GM19328 (cell line): ENCODE data around the gene RBFA.
"Not testable (repeated sequence)": the region's sequence is repeated elsewhere in the genome, so short reads cannot be mapped to it uniquely, and the experiment has no call there.

Source experiments
- ATAC-seq: cut with Tn5 transposase; IDR thresholded peaks from one replicate; pipeline ENCODE4 v1.9.1; 2021; ENCODE audit warnings: mild to moderate bottlenecking, moderate library complexity; ENCODE audit not compliant: unreplicated experiment

RBFA gene

GRCh38 chr18:80027719-80028118, 6.5 kb upstream of the RBFA start:
- ATAC-seq = not testable (repeated sequence)

- no peak for ATAC-seq
These were observed 4.5 kb upstream of the RBFA start for GRCh38 chr18:80029690-80030089.

DNA sequence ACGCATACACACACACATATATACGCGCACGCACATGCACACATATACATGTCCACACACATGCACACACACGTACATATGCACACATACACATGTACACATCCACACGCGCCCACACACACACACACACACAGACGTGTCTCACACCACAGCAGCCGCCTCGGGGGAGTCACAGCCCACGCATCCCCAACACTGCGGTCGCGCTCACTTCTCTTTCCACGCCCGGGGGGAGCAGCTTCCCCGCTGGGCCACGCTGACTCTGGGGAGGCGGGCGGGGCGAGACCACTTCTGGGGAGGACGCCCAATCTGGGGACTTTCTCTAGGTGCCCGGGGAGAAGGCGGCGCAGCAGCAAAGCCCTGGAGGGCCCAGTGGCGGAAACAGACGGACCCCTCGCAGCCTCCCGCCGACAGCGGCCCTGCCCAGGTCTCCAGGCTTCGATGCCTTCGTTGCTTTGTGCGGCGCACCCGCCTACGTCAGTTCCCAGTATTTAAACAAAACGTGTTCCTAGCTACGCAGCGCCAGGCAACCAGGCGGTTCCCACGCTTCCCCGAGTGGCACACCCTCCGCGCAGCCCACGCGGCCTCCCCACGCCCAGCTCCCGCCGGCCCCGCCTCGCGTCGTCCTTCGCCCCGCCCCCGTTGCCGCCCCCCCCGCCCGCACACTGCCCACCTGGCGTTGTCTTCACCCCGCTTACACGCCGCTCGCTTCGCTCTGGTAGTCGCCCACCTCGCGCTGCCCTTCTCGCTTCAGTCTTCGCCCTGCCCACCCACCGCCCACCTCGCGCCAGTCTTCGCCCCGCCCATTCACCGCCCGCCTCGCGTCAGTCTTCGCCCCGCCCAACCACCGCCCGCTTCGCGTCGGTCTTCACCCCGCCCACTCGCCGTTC, 810 bp upstream of the RBFA start:
- no peak for ATAC-seq

DNA sequence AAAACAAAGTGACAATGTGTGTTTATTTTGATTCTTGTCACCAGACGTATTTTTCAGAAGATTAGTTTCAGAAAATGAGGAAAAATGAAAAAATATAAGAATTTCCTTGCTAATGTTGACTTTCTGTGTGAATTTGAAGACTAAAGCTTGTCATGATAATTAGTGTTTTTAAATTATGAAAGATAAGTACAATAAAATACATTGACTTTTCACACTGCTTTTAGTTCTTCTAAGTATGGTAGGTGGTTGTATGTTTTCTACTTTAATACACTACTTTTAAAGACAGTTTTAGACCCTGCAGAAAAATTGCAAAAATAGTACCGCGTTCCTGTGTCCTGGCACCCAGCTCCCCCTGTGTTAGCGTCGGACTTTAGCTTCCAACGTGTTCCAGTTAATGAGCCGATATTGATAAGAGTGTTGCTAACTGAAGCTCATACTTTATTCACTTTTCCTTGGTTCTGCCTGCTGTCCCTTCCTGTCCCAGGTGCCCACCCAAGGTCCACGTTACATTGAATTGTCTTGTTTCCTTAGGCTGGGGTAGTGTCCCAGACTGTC, 695 bp downstream of the RBFA start:
- no peak for ATAC-seq

DNA sequence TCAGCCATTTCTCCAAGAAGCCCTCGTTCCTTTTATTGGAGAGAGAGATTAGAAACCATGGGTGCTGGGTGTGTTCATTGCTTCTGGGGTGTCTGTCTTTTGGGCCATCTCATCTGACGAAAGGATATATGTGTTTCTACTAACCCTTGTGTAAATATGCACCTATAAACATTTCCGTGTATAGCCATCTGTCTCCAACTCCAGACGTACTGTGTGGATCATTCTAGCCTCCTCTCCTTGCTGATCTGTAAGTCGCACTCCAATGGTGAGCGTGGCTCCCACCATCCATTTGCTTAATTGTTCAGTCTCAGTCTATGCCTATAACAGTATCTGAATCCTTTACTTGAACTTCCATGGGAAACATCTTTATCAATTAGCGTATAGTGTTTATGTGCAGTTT, 1.8 kb downstream of the RBFA start:
- ATAC-seq = no peak

DNA sequence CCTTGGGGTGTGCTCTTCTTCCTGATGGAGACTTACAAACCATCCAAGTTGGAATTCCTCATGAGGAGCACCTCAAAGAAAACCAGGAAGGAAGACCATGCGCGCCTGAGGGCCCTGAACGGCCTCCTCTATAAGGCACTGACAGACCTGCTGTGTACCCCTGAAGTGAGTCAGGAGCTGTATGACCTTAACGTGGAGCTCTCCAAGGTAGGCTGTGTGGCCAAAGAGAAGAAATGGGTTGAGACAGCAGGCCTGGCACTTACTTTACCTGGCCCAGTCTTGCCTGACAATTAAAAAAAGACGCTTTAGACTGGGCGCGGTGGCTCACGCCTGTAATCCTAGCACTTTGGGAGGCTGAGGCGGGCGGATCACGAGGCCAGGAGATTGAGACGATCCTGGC, 3.1 kb downstream of the RBFA start:
- no peak for ATAC-seq

GRCh38 chr18:80037869-80038630, 3.8 kb downstream of the RBFA start:
- ATAC-seq = no peak

GRCh38 chr18:80040515-80040914, 6.3 kb downstream of the RBFA start:
- no peak for ATAC-seq

GRCh38 chr18:80041424-80041823, 7.2 kb downstream of the RBFA start:
- no peak for ATAC-seq

DNA sequence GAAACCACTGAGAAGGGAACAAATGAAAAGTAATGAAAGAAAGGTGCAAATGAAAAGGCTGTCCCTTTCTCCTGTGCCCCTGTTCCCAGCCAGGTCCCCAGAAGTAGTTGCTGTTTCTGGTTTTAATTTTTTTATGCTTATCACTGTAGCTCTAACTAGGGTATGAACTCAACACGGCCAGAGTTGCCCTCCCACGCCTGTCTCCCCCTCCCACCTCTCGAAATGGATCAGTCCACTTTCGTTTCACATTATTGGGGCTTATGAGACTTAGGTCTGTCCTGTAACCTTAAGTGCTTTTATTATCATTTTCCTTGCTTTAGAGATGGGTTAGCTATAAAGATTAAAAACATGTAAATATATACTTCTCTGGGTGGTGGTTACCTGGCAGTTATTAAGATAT, 8.6 kb downstream of the RBFA start:
- no peak for ATAC-seq

- ATAC-seq = no peak
These were observed 9.8 kb downstream of the RBFA start for GRCh38 chr18:80044072-80044471.

GRCh38 chr18:80046011-80046410, 11.8 kb downstream of the RBFA start:
- ATAC-seq = no peak

DNA sequence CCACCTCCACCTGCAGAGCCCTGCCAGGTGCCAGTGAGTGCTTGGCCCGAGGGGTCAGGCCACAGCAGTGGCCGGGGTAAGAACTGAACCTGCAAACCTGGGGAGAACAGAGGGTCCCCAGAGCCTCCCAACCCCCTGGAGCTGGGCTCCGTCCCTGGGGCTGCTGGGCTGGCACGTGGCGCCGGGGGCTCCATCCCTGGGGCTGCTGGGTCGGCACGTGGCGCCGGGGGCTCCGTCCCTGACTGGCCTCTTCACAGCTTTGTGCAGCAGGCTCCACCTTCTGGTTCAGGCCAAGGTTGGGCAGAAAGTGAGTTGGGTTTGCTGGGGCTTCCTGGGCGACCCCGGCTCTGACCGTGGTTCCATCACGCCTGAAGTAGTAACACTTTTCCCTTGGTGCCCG, 12.2 kb downstream of the RBFA start:
- no peak for ATAC-seq

DNA sequence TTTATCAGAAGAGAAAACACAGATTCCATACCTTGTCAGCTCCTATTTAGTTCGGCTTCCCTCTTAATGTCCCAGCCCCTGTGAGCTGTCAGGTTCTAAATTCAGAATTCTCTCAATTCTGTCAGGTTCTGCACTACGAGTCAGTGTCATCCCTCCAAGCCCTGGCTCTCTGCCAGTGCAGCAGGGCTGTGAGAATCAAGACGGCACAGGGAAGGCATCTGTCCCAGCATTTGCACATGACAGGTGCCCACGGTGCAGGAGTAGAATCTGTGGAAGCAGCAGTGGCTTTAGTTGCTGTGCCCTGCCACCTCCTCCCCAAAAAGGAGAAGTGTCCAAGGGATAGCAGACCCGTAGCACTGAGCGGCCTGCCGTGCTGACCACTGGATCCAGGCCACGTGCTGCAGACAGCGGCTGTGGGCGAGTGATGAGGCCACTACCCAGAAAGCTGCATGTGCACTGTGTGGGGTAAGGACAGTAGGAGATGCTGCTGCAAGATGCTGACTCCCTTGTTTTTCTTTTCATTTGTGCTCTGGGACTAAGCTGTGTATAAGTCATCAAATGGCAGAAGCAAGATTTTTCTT, 12.8 kb downstream of the RBFA start:
- no peak for ATAC-seq

- ATAC-seq = no peak
These were observed 16.6 kb downstream of the RBFA start for GRCh38 chr18:80050797-80051196.

DNA sequence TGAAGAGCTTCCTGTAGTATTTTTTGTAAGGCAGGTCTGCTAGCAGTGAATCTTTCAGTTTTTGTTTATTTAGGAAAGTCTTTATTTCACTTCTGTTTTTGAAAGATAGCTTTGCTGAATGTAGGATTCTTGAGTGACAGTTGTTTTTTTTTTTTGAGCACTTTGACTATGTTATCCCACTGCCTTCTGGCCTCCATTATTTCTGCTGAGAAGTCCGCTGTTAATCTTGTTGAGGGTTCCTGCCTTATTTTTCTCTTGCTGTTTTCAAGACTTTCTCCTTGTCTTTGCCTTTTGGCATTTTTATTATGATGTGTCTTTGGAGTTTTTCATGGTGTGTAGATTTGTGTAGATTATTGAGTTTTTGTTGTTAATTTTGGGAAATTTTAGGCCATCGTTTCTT, 21.9 kb downstream of the RBFA start:
- ATAC-seq = no peak

DNA sequence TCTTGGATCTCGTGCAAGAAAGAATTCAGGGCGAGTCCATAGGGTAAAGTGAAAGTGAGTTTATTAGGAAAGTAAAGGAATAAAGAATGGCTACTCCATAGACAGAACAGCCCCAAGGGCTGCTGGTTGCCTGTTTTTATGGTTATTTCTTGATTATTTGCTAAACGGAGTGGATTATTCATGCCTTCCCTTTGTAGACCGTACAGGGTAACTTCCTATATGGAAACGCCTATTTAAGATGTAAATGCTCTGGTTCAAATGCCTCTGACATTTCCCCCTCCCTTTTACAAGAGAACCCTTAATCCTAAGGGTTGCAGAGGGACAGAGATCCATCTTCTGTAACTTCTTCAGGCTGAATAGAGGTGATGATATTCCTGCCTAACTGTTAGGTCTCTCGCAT, 25.7 kb downstream of the RBFA start:
- ATAC-seq = no peak

- ATAC-seq = no peak
These were observed 31.5 kb downstream of the RBFA start for GRCh38 chr18:80065705-80066104.

- ATAC-seq = no peak
These were observed 33.1 kb downstream of the RBFA start for GRCh38 chr18:80067321-80067720.

DNA sequence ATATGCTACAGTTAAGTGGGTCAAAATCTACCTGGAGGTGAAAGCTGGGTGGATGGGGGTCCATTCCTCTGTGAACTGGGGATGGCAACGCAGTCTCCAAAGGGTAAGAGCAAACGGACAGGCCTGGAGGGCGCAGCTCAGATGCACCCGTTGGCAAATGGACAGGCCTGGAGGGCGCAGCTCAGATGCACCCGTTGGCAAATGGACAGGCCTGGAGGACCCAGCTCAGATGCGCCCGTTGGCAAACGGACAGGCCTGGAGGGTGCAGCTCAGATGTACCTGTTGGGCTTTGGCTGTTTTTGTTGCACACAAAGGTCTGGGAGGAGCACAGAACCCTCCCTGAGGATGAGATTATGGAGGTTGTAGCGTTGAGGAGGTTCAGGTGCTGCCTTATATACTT, 33.7 kb downstream of the RBFA start:
- no peak for ATAC-seq

DNA sequence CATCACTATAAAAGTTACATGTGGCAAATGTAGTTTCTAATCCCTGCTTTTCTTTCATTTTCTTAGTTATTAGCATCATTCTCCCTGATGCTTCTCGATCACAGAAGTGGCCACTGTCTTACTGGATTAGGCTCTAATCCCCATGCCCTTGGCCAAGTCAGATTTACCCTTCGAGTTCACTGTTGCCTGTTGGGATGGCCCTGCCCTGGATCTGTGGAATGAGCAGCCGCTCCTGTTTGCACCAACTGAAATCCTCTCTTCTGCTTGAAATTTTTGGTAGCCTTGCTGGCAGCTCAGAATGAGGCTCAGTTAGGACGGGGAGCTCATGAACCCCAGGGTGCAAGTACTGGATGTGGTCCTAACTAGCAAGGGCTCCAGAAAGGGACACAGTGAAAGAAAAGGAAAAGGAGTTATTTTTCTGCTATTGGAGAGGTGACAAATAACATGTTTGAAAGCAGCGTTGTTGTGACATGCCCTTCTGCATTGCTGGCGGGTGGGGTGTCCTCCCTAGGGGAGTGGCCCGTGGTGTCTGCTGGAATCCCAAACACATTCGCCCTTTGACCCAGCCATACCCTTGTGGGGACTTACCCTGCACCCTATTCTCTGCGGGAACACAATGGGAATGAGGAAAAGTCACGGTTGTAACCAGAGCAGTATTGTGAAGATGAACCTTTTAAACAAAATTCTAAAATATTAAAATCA, 34.5 kb downstream of the RBFA start:
- ATAC-seq = no peak
